HEK293T (cell line): Measurements from ENCODE around the gene DNAH9.

Experiments used
- ARNT ChIP-seq: fragments of 450-650 bp; IDR thresholded peaks from 2 replicates; pipeline ENCODE4 v1.6.1; 2017; ENCODE audit warnings: mild to moderate bottlenecking
- BHLHE40 ChIP-seq: fragments of 450-650 bp; IDR thresholded peaks from 2 replicates; pipeline ENCODE4 v1.6.1; 2016; ENCODE audit warnings: mild to moderate bottlenecking, moderate library complexity, borderline replicate concordance
- CTBP1 ChIP-seq: fragments of 450-650 bp; IDR thresholded peaks from 2 replicates; pipeline ENCODE4 v1.6.1; 2016; ENCODE audit warnings: borderline replicate concordance
- ELF4 ChIP-seq: fragments of 450-650 bp; IDR thresholded peaks from 2 replicates; pipeline ENCODE4 v1.6.1; 2017; ENCODE audit warnings: antibody characterized with exemption
- FOXA1 ChIP-seq: fragments of 450-650 bp; IDR thresholded peaks from 2 replicates; pipeline ENCODE4 v1.6.1; 2016; ENCODE audit warnings: mild to moderate bottlenecking
- FOXM1 ChIP-seq: fragments of 450-650 bp; IDR thresholded peaks from 2 replicates; pipeline ENCODE4 v1.6.1; 2017; ENCODE audit warnings: mild to moderate bottlenecking, borderline replicate concordance
- HDGF ChIP-seq: fragments of 450-650 bp; IDR thresholded peaks from 2 replicates; pipeline ENCODE4 v1.6.1; 2017; ENCODE audit warnings: antibody characterized with exemption, borderline replicate concordance
- LEF1 ChIP-seq: fragments of 450-650 bp; IDR thresholded peaks from 2 replicates; pipeline ENCODE4 v1.6.1; 2017; ENCODE audit warnings: mild to moderate bottlenecking, borderline replicate concordance
- PKNOX1 ChIP-seq: fragments of 450-650 bp; IDR thresholded peaks from 2 replicates; pipeline ENCODE4 v1.6.1; 2016
- SP1 ChIP-seq: fragments of 450-650 bp; IDR thresholded peaks from 2 replicates; pipeline ENCODE4 v1.6.1; 2017
- SUZ12 ChIP-seq: fragments of 450-650 bp; IDR thresholded peaks from 2 replicates; pipeline ENCODE4 v1.6.1; 2016; ENCODE audit warnings: mild to moderate bottlenecking
- TARDBP ChIP-seq: fragments of 450-650 bp; IDR thresholded peaks from 2 replicates; pipeline ENCODE4 v1.6.1; 2016
- ZNF384 ChIP-seq: fragments of 450-650 bp; IDR thresholded peaks from 2 replicates; pipeline ENCODE4 v1.6.1; 2016

- no peak for TF ChIP-seq SP1
- TF ChIP-seq FOXM1: no peak
- no peak for TF ChIP-seq BHLHE40
- TF ChIP-seq FOXA1: no peak
- TF ChIP-seq PKNOX1: no peak
- TF ChIP-seq SUZ12: no peak
- no peak for TF ChIP-seq LEF1
- TF ChIP-seq ZNF384: no peak
- TF ChIP-seq CTBP1: no peak
- TF ChIP-seq ARNT: no peak
- TF ChIP-seq HDGF: no peak
- no peak for TF ChIP-seq ELF4
- no peak for TF ChIP-seq TARDBP
Measured at GRCh38 chr17:11889266-11889665, 291.0 kb downstream of the DNAH9 start.
